B cell (primary cell): ENCODE measurements around the gene SPRR2G. TPM values are rescaled to one million over a fixed set of nuclear protein-coding genes. Genes with fewer than 3 reads are reported as not detected.
"Not testable (repeated sequence)": the region's sequence is repeated elsewhere in the genome, so short reads cannot be mapped to it uniquely, and the experiment has no call there.

ENCODE experiments used
- ATAC-seq: fragments of 200-7000 bp; cut with Tn5 transposase; one replicate; pipeline ENCODE4 v1.10.0; 2021; ENCODE audit warnings: low read depth, mild to moderate bottlenecking, moderate number of reproducible peaks, moderate library complexity
- CTCF ChIA-PET: fragments of 350-600 bp; sonication (Branson Sonifier 250); formaldehyde crosslinking; loops from one replicate; lab custom pipeline; 2021; ENCODE audit warnings: antibody characterized with exemption, inconsistent platforms; lab: Charles Lee
- POLR2A ChIA-PET: fragments of 350-600 bp; sonication (Branson Sonifier 250); formaldehyde crosslinking; loops from one replicate; lab custom pipeline; 2021; ENCODE audit warnings: antibody characterized with exemption; lab: Charles Lee
- DNase-seq: peaks from one replicate; pipeline ENCODE4 v3.0.0; 2013
- H2AFZ ChIP-seq: 2 replicates; pipeline ENCODE4 v1.6.1; 2012; ENCODE audit warnings: mild to moderate bottlenecking, low read depth, low read length; ENCODE audit not compliant: insufficient read depth, poor library complexity, severe bottlenecking
- H3K27ac ChIP-seq, 2 donors: 1 replicate in 1 of 2; 2 replicates in 1 of 2; pipeline ENCODE4 v1.5.1; 2012 to 2013; ENCODE audit warnings: low read length in 2 of 2, mild to moderate bottlenecking in 2 of 2, moderate library complexity in 1 of 2
- H3K27me3 ChIP-seq, 4 experiments: fragments of 200-600 bp in 1 of 4; sonication (generic) in 1 of 4; replicated peaks in 1 of 4; 1 replicate in 2 of 4; 2 replicates in 2 of 4; pipeline versions ENCODE4 v1.6.1 to v1.7.0; 2013 to 2016; ENCODE audit warnings: low read length in 3 of 4, mild to moderate bottlenecking in 2 of 4, mixed read lengths in 1 of 4, moderate library complexity in 1 of 4; ENCODE audit not compliant: insufficient read depth in 4 of 4, control insufficient read depth in 3 of 4; ENCODE audit errors: control extremely low read depth in 1 of 4
- H3K36me3 ChIP-seq, 2 experiments: replicated peaks in 1 of 2; 1 replicate in 1 of 2; 2 replicates in 1 of 2; pipeline versions ENCODE4 v1.6.1 to v1.7.1; 2013; ENCODE audit warnings: low read length in 1 of 2; ENCODE audit not compliant: insufficient read depth in 2 of 2, control insufficient read depth in 1 of 2; ENCODE audit errors: control extremely low read depth in 1 of 2, extremely low read depth in 1 of 2
- H3K4me1 ChIP-seq, 2 donors: fragments of 200-600 bp in 1 of 2; sonication (generic) in 1 of 2; 1 replicate in 1 of 2; 2 replicates in 1 of 2; pipeline versions ENCODE4 v1.5.1 to v1.6.1; 2013 to 2017; ENCODE audit warnings: low read length in 2 of 2; ENCODE audit not compliant: control insufficient read depth in 2 of 2, insufficient read depth in 2 of 2
- H3K4me2 ChIP-seq: replicated peaks from 2 replicates; pipeline ENCODE3; 2012; ENCODE audit warnings: mild to moderate bottlenecking, low read depth, low read length; ENCODE audit not compliant: poor library complexity, severe bottlenecking
- H3K4me3 ChIP-seq, 5 experiments: fragments of 200-600 bp in 1 of 5; sonication (generic) in 1 of 5; 1 replicate in 3 of 5; 2 replicates in 2 of 5; pipeline versions ENCODE4 v1.5.1 to v1.7.0; 2011 to 2016; ENCODE audit warnings: low read length in 4 of 5, mild to moderate bottlenecking in 4 of 5, low read depth in 2 of 5, control low read depth in 1 of 5, moderate library complexity in 1 of 5; ENCODE audit not compliant: insufficient read depth in 1 of 5; ENCODE audit errors: control extremely low read depth in 1 of 5, extremely low read depth in 1 of 5
- H3K79me2 ChIP-seq: fragments of 200-600 bp; sonication (generic); one replicate; pipeline ENCODE4 v1.6.0; 2016; ENCODE audit warnings: low read length; ENCODE audit not compliant: control insufficient read depth, insufficient read depth
- H3K9ac ChIP-seq: fragments of 200-600 bp; sonication (generic); 2 replicates; pipeline ENCODE4 v1.6.1; 2017; ENCODE audit warnings: mild to moderate bottlenecking, low read length, moderate library complexity
- H3K9me3 ChIP-seq, 3 donors: one replicate each; pipeline versions ENCODE4 v1.6.1 to v1.7.1; 2013; ENCODE audit warnings: low read length in 2 of 3; ENCODE audit not compliant: control insufficient read depth in 2 of 3, insufficient read depth in 1 of 3; ENCODE audit errors: control extremely low read depth in 1 of 3
- H4K20me1 ChIP-seq: 2 replicates; pipeline ENCODE4 v1.6.0; 2012; ENCODE audit warnings: mild to moderate bottlenecking, low read length; ENCODE audit not compliant: insufficient read depth, control insufficient read depth, poor library complexity, severe bottlenecking
- H3K27ac Mint-ChIP-seq: one replicate; pipeline ENCODE4 v1.8.0; 2021; ENCODE audit warnings: mixed read lengths
- H3K27me3 Mint-ChIP-seq: one replicate; pipeline ENCODE4 v1.8.0; 2021; ENCODE audit warnings: mixed read lengths
- H3K4me1 Mint-ChIP-seq: one replicate; pipeline ENCODE4 v1.8.0; 2021; ENCODE audit warnings: mixed read lengths
- H3K4me3 Mint-ChIP-seq: one replicate; pipeline ENCODE4 v1.8.0; 2021; ENCODE audit warnings: mixed read lengths
- H3K9me3 Mint-ChIP-seq: one replicate; pipeline ENCODE4 v1.8.0; 2022; ENCODE audit warnings: mixed read lengths; ENCODE audit not compliant: insufficient read depth
- CTCF ChIP-seq: fragments of 200-600 bp; IDR thresholded peaks from one replicate; pipeline ENCODE4 v1.8.0; 2022; ENCODE audit warnings: antibody characterized with exemption, mild to moderate bottlenecking
- EZH2 ChIP-seq: IDR thresholded peaks from 2 replicates; pipeline ENCODE4 v1.6.1; 2012; ENCODE audit warnings: borderline replicate concordance, low read depth, mild to moderate bottlenecking, moderate library complexity, low read length; ENCODE audit not compliant: insufficient read depth, poor library complexity, severe bottlenecking
- WGBS: methylation state at CpG from one replicate; pipeline ENCODE4 v1.1.5; 2013; ENCODE audit warnings: missing lambda C conversion rate; ENCODE audit not compliant: insufficient coverage; 5-methylcytosine and 5-hydroxymethylcytosine counted together
- intact Hi-C: fragments of 100-400 bp; cut with micrococcal nuclease; formaldehyde crosslinking; loops from one replicate; pipeline ENCODE4 v1.10.0; 2022
- polyA plus RNA-seq: library from polyadenylated mRNA; depleted of rRNA; stranded (reverse); fragments of >200 nt; gene quantifications from 2 replicates; pipeline ENCODE4 v1.2.3, GENCODE V29; 2012
- total RNA-seq, 2 donors: library from RNA; stranded (reverse); fragments of 120-200 nt in 1 of 2; gene quantifications; 1 replicate in 1 of 2; 2 replicates in 1 of 2; pipeline versions ENCODE4 v1.2.3 to v1.2.4, GENCODE V29; 2013 to 2022

Gene SPRR2G
- total and polyA plus RNA-seq, 2 donors (not counting 1 experiment from before 2014, with no cell fraction given) = not detected

GRCh38 chr1:153133743-153134142 is 16.9 kb downstream of the SPRR2G start:
- POLR2A ChIA-PET = no interaction called here
- Histone ChIP-seq H3K79me2 (no peaks in the 10 kb centered on the region), H4K20me1 (no peaks in the 10 kb centered on the region), H3K27ac (no peak overlapping the region), H3K36me3 (no peaks in the 10 kb centered on the region), H3K27me3 (peaks cover 0 to 10% (median 4%) of the 10 kb centered on the region in 4 experiments), H2AFZ (no peak overlapping the region), H3K4me3 (no peak overlapping the region), H3K4me2 (no peak overlapping the region), H3K4me1 (no peaks in the 10 kb centered on the region), H3K9ac (no peak overlapping the region), H3K9me3 (peaks cover 0 to 5% (median 1%) of the 10 kb centered on the region in 3 donors)
- Mint-ChIP-seq H3K27me3 (peaks cover 55% of the 10 kb centered on the region), H3K4me3 (no peak overlapping the region), H3K27ac (no peak overlapping the region), H3K9me3 (peaks cover 1% of the 10 kb centered on the region), H3K4me1 (no peaks in the 10 kb centered on the region)
- TF ChIP-seq CTCF (no peak), EZH2 (no peak)
- DNase-seq = no peak
- ATAC-seq = no peak
- CTCF ChIA-PET = no interaction called here
- WGBS = 66% methylated on average over 2 of the region's 2 CpGs
- intact Hi-C loops = no loop called here

- Histone ChIP-seq H3K4me3 (no peak overlapping the region), H3K79me2 (no peaks in the 10 kb centered on the region), H3K9ac (no peak overlapping the region), H3K9me3 (peaks cover 0 to 5% (median 1%) of the 10 kb centered on the region in 3 donors), H4K20me1 (no peaks in the 10 kb centered on the region), H3K27ac (no peak overlapping the region), H3K36me3 (no peaks in the 10 kb centered on the region), H3K4me2 (no peak overlapping the region), H2AFZ (no peak overlapping the region), H3K4me1 (no peaks in the 10 kb centered on the region), H3K27me3 (peaks cover 0 to 10% (median 4%) of the 10 kb centered on the region in 4 experiments)
- ChIA-PET POLR2A (no interaction called here), CTCF (no interaction called here)
- no peak overlapping the region for H3K4me3 Mint-ChIP-seq
- DNase-seq (no peak), ATAC-seq (no peak)
- H3K9me3 Mint-ChIP-seq = peaks cover 1% of the 10 kb centered on the region
- intact Hi-C loops = no loop called here
- 89% methylated on average over 1 of the region's 1 CpG for WGBS
- peaks cover 55% of the 10 kb centered on the region for H3K27me3 Mint-ChIP-seq
- no peak overlapping the region for H3K27ac Mint-ChIP-seq
- TF ChIP-seq CTCF (no peak), EZH2 (no peak)
- no peaks in the 10 kb centered on the region for H3K4me1 Mint-ChIP-seq
Measured at GRCh38 chr1:153133267-153133666, 17.4 kb downstream of the SPRR2G start.

- H3K27me3 Mint-ChIP-seq = peaks cover 36% of the 10 kb centered on the region
- POLR2A ChIA-PET = not testable (repeated sequence)
- WGBS = 82% methylated on average over 2 of the region's 4 CpGs
Measured at GRCh38 chr1:153128688-153129087, 22.0 kb downstream of the SPRR2G start.

More at GRCh38 chr1:153128688-153129087, 22.0 kb downstream of the SPRR2G start:
- H3K27ac Mint-ChIP-seq, DNase-seq, ATAC-seq, H3K4me2 ChIP-seq, CTCF ChIA-PET, H2AFZ ChIP-seq, H4K20me1 ChIP-seq, H3K4me3 ChIP-seq, H3K4me1 Mint-ChIP-seq, intact Hi-C loops, H3K27ac ChIP-seq, H3K79me2 ChIP-seq, H3K4me1 ChIP-seq, H3K4me3 Mint-ChIP-seq, H3K9ac ChIP-seq, H3K36me3 ChIP-seq, H3K27me3 ChIP-seq: not testable (repeated sequence)
- H3K9me3 Mint-ChIP-seq = peaks cover 15% of the 10 kb centered on the region
- peaks cover 1 to 10% (median 5%) of the 10 kb centered on the region in 3 donors for H3K9me3 ChIP-seq
